ENCODE measurements around the gene WDR19. TPM values are rescaled to one million over a fixed set of nuclear protein-coding genes. Genes with fewer than 3 reads are reported as not detected.
"Not testable (repeated sequence)": the region's sequence is repeated elsewhere in the genome, so short reads cannot be mapped to it uniquely, and the experiment has no call there.

Gene WDR19
- total RNA-seq, 1 experiment from 2014 or later, result 4.4 TPM

DNA sequence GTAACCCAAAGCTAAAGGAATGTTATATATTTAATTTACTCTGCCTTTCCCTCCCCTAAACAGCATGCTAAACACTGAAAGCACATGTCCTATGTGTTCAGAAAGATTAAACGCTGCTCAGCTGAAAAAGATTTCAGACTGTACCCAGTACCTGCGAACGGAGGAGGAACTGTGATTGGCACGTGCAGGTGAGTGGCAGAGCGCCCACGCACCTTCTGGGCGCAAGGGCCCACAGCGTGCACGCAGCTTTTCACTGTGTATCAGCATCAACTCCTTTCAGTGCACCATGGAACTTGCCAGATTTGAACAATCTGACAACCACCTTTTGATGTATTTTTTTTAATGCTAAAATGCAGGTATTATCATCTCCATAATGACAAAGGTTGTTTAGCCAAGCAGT lies 96.1 kb downstream of the WDR19 start:
- Histone ChIP-seq H3K27me3 (no peaks in the 10 kb centered on the region), H3K9me3 (no peaks in the 10 kb centered on the region)

DNA sequence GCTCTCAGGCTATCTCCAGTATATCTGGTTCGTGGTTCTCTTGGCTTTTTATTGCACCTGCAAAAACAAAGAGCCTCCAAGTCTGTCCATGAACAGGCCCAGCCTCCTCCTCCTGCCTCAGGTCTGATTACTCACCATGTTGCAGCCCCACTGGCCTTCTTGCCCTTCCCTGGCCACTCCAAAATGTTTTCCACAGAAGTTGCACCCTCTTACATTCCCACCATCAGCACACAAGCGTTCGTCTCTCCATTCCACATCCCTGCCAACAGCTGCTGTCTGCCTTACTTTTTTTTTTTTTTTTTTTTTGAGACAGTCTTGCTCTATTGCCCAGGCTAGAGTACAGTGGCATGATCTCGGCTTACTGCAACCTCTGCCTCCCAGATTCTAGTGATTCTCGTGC lies 97.1 kb downstream of the WDR19 start:
- Histone ChIP-seq H3K27me3 (no peaks in the 10 kb centered on the region), H3K9me3 (no peaks in the 10 kb centered on the region), H3K4me3 (no peak overlapping the region), H3K36me3 (peaks cover 4% of the 10 kb centered on the region; the same call in 1 of the 2 replicates)
- DNase-seq, result no peak

More for the DNA sequence above, 96.1 kb downstream of the WDR19 start:
- DNase-seq, result no peak
- Histone ChIP-seq H3K4me3 (no peak overlapping the region), H3K36me3 (peaks cover 4% of the 10 kb centered on the region; the same call in 1 of the 2 replicates)

DNA sequence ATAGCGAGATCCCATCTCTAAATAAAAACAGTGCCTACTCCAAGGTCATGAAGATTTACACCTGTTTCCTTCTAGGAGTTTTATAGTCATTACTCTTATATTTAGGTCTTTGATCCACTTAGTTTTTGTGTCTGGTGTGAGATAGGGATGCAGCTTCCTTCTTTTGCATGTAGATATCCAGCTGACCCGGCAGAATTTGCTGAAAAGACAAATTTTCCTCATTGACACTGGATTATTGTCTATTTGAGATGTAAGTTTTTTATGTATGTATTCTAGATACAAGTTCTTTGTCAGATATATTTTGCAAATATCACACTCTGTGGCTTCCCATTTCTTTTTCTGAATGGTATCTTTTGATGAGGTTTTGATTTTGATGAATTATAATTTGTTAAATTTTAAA lies 98.4 kb downstream of the WDR19 start:
- Histone ChIP-seq H3K9me3 (no peaks in the 10 kb centered on the region), H3K4me3 (no peak overlapping the region), H3K36me3 (peaks cover 4% of the 10 kb centered on the region; the same call in 1 of the 2 replicates), H3K27me3 (no peaks in the 10 kb centered on the region)
- DNase-seq, result no peak

DNA sequence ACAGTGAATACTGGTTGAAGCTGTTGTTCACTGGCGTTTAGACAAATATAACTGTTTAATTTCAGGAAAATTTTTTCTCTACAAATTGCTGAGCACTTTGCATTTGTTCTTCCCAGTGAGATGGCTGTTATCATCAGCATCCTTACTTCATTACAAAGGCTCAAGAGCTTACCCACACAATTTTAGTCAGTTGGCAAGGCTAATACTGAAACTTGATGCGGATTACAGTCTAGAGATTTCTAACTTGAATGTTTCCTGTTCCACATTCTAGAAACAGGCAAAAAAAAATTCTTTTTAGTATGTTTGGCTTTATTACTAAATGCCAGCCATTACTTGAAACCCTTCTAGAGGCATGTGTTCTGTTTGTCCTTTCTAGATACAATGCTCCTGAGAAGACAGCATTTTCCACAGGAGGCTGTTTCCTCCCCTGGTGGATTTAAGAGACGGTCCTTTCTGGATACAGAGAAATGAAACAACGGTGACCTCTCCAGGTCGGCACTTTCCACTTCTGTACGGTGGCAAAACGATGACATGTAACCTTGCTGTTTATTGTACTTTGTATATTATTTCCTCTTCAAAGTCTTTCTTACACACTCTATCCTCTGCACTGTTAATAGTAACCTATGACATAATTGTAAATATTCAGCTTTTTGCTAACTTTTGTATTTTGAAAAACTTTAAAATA lies 102.9 kb downstream of the WDR19 start:
- Histone ChIP-seq H3K9me3 (no peaks in the 10 kb centered on the region), H3K27me3 (no peaks in the 10 kb centered on the region), H3K4me3 (no peak overlapping the region), H3K36me3 (peaks cover 13% of the 10 kb centered on the region)
- DNase-seq, result no peak

DNA sequence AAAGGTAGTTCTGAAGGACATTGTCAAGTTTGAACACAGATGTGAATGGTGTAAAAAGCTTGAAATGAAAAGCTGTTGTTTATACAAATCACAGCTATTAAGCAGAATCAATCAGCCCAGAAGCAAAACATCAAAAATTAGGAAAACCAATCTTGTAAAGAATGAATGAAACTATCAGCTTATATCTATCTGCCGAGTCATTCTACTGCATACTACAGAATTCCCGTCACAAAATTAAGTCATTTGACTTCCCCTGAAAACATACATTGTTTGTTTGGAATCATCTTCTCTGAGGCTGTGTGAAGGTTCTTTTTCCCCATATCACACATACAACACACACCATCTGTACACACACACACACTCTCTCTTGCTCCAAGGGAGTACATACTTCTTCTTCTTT lies 103.5 kb downstream of the WDR19 start:
- Histone ChIP-seq H3K36me3 (peaks cover 14% of the 10 kb centered on the region), H3K27me3 (no peaks in the 10 kb centered on the region), H3K9me3 (no peaks in the 10 kb centered on the region), H3K4me3 (no peak overlapping the region)
- DNase-seq, result no peak

DNA sequence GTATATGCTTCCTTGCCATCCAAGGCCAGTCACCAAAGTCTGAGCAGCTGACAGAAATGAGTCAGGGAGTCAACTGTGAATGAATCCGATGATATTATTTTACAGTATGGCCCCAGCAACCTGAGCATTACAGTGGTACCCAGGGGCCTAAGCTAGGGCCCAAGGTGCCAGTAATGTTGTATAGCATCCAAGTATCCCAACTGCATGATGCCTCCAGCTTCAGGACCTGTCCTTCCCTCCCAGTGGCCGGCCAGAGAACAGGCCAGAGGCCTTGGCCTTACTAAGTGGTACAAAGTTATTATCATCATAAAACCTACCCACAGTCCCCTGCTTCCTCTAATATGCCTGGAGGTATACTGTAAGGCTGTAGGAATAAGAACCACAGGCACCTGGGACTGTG lies 103.9 kb downstream of the WDR19 start:
- no peak for DNase-seq

GRCh38 chr4:39287223-39287622 lies 104.9 kb downstream of the WDR19 start:
- no peaks in the 10 kb centered on the region for H3K27me3 ChIP-seq

More for the DNA sequence above, 103.9 kb downstream of the WDR19 start:
- Histone ChIP-seq H3K27me3 (no peaks in the 10 kb centered on the region), H3K9me3 (no peaks in the 10 kb centered on the region), H3K4me3 (no peak overlapping the region), H3K36me3 (peaks cover 16% of the 10 kb centered on the region)

GRCh38 chr4:39291686-39292085 lies 109.4 kb downstream of the WDR19 start:
- Histone ChIP-seq H3K27me3 (no peaks in the 10 kb centered on the region), H3K9me3 (no peaks in the 10 kb centered on the region), H3K4me3 (no peak overlapping the region), H3K36me3 (peaks cover 21% of the 10 kb centered on the region)
- no peak for DNase-seq

More at GRCh38 chr4:39287223-39287622, 104.9 kb downstream of the WDR19 start:
- H3K4me3 ChIP-seq, result no peak overlapping the region
- H3K9me3 ChIP-seq, result no peaks in the 10 kb centered on the region
- DNase-seq, result no peak
- peaks cover 21% of the 10 kb centered on the region for H3K36me3 ChIP-seq

DNA sequence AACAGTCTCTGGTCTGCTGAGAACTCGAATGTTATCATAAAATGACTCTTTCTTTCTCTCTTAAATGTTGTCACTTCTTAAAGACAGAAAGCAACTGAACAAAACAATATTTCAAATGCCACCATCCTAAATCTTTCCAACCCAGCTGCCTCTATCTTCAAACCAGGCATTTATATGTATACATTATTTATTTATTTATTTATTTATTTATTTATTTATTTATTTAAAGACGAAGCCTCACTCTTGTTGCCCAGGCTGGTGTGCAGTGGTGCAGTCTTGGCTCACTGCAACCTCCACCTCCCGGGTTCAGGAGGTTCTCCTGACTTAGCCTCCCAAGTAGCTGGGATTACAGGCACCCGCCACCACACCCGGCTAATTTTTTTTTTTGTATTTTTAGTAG lies 110.1 kb downstream of the WDR19 start:
- not testable (repeated sequence) for H3K27me3 ChIP-seq, DNase-seq, H3K9me3 ChIP-seq, H3K4me3 ChIP-seq
- H3K36me3 ChIP-seq, result peaks cover 21% of the 10 kb centered on the region

GRCh38 chr4:39295784-39296183 lies 113.5 kb downstream of the WDR19 start:
- H3K36me3 ChIP-seq, result peaks cover 28% of the 10 kb centered on the region
- no peak overlapping the region for H3K4me3 ChIP-seq
- DNase-seq, result no peak
- H3K27me3 ChIP-seq, result no peaks in the 10 kb centered on the region
- H3K9me3 ChIP-seq, result no peaks in the 10 kb centered on the region

- DNase-seq, result no peak
- Histone ChIP-seq H3K9me3 (no peaks in the 10 kb centered on the region), H3K36me3 (peaks cover 25% of the 10 kb centered on the region)
Measured at GRCh38 chr4:39302901-39303300, 120.6 kb downstream of the WDR19 start.

DNA sequence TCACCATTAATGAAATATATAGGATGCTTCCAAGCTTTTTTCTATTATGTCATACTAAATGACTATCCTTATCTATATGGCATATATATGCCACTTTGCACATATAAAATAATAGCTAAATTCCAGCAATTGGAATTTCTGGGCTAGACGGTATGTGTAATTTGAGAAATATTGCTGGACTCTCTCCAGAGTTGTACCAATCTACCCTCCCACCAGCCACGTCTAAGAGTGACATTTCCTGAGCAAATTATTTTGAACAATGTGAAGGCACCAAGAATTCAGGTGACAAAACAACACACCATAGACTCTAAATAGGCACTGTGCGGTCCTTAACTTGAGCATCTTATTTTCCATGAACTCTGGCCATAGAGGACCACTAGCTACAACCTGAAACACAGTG lies 121.5 kb downstream of the WDR19 start:
- DNase-seq, result no peak
- Histone ChIP-seq H3K4me3 (no peak overlapping the region), H3K36me3 (peaks cover 29% of the 10 kb centered on the region), H3K27me3 (no peaks in the 10 kb centered on the region), H3K9me3 (no peaks in the 10 kb centered on the region)

More at GRCh38 chr4:39302901-39303300, 120.6 kb downstream of the WDR19 start:
- H3K4me3 ChIP-seq, result no peak overlapping the region
- no peaks in the 10 kb centered on the region for H3K27me3 ChIP-seq

GRCh38 chr4:39304651-39305050 lies 122.3 kb downstream of the WDR19 start:
- no peak overlapping the region for H3K4me3 ChIP-seq
- H3K36me3 ChIP-seq, result peaks cover 34% of the 10 kb centered on the region
- no peak for DNase-seq
- no peaks in the 10 kb centered on the region for H3K9me3 ChIP-seq
- no peaks in the 10 kb centered on the region for H3K27me3 ChIP-seq

DNA sequence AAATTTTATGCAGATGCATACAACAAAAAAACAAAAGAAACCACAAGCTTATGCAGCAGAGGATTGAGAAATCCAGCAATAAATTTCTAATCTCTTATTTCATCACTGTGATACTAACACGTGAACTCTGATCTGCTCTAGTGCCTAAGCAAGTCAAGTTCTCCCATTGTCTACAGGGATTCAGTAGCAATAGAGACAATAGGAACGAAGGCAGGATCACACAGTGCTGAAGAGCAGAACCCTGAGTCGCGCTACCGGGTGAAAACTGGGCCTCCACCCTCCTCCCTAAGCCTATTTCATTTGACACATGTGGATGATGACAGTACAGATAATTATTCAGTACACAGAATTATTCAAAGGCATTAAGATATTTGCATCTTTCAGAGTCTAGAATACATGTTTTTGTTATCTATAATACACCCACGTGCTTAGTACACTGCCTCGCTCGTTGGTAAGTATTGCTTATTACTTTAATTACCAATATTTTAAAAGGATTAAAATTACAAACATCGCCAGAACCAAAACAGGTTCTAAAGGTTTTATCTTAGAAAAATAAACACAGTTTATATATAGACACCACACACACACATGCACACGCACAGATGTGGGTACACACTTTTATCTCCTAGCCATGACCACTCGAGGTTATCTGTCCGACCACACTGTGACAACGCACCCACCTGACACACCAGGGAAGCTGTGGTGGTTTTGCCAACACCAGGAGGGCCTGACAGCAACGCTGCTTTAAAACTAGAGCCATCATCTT lies 123.8 kb downstream of the WDR19 start:
- H3K36me3 ChIP-seq, result peaks cover 29% of the 10 kb centered on the region
- DNase-seq, result no peak
- H3K4me3 ChIP-seq, result no peak overlapping the region
- no peaks in the 10 kb centered on the region for H3K9me3 ChIP-seq
- H3K27me3 ChIP-seq, result no peaks in the 10 kb centered on the region

GRCh38 chr4:39308611-39309010 lies 126.3 kb downstream of the WDR19 start:
- Histone ChIP-seq H3K9me3 (no peaks in the 10 kb centered on the region), H3K36me3 (peaks cover 32% of the 10 kb centered on the region), H3K27me3 (no peaks in the 10 kb centered on the region), H3K4me3 (no peak overlapping the region)
- DNase-seq, result no peak

DNA sequence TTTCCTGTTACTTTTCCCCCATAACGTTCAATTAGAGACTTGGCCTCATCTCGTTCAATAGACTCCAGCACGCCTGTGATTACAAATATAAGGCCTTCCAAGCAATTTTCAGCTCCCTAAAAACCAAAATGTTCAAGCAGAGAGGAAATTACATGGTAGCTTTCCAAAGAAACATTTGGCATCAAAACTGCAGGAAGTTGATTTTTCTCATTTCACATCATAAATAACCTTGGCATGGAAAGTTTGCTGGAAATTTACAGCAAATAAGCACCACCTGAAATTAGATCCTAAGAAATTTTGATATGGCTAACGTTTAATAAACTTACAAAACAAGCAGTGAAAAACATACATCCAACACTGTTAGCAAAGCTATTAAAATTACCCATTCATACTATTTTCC lies 130.5 kb downstream of the WDR19 start:
- Histone ChIP-seq H3K36me3 (peaks cover 32% of the 10 kb centered on the region), H3K9me3 (no peaks in the 10 kb centered on the region), H3K27me3 (no peaks in the 10 kb centered on the region), H3K4me3 (no peak overlapping the region)
- no peak for DNase-seq

- Histone ChIP-seq H3K4me3 (no peak overlapping the region), H3K9me3 (no peaks in the 10 kb centered on the region)
- peak; percentile 57 for DNase-seq
Measured at GRCh38 chr4:39319676-39320075, 137.3 kb downstream of the WDR19 start.

More at GRCh38 chr4:39319676-39320075, 137.3 kb downstream of the WDR19 start:
- Histone ChIP-seq H3K27me3 (no peaks in the 10 kb centered on the region), H3K36me3 (peaks cover 20% of the 10 kb centered on the region)

Measured in MG63 (cell line).